ENCODE results near the gene IARS1.

The IARS1 gene

GRCh38 chr9:92289708-92290390 is 3.6 kb downstream of the IARS1 start:
- TF ChIP-seq EZH2 (IDR thresholded peaks at IDR 0.05; ENCODE audit: borderline replicate concordance, low read depth, low read length, severe bottlenecking), result no peak
- TF ChIP-seq, protein P1, sequence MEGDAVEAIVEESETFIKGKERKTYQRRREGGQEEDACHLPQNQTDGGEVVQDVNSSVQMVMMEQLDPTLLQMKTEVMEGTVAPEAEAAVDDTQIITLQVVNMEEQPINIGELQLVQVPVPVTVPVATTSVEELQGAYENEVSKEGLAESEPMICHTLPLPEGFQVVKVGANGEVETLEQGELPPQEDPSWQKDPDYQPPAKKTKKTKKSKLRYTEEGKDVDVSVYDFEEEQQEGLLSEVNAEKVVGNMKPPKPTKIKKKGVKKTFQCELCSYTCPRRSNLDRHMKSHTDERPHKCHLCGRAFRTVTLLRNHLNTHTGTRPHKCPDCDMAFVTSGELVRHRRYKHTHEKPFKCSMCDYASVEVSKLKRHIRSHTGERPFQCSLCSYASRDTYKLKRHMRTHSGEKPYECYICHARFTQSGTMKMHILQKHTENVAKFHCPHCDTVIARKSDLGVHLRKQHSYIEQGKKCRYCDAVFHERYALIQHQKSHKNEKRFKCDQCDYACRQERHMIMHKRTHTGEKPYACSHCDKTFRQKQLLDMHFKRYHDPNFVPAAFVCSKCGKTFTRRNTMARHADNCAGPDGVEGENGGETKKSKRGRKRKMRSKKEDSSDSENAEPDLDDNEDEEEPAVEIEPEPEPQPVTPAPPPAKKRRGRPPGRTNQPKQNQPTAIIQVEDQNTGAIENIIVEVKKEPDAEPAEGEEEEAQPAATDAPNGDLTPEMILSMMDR (IDR thresholded peaks at IDR 0.05; ENCODE audit: borderline replicate concordance, extremely low read depth, low read length, poor library complexity, severe bottlenecking), result no peak
- Histone ChIP-seq H2AFZ (ENCODE audit: low read depth, low read length) (no peak overlapping the region), H3K9ac (ENCODE audit: low read depth, low read length) (no peak overlapping the region), H3K4me2 (ENCODE audit: insufficient read depth, low read length) (peak overlapping the region; percentile 47; the same call in 1 of the 2 replicates), H3K79me2 (ENCODE audit: insufficient read depth, low read length) (peaks cover 95% of the 10 kb centered on the region), H3K4me3 (ENCODE audit: low read depth in 1 of 2, low read length in 2 of 2) (no peak overlapping the region; a peak in 1 of 4 replicates), H3K36me3 (ENCODE audit: insufficient read depth, low read length) (peaks cover 75% of the 10 kb centered on the region), H3K27ac (ENCODE audit: low read length) (no peak overlapping the region), H3K9me3 (ENCODE audit: insufficient read depth, low read length, severe bottlenecking) (no peaks in the 10 kb centered on the region), H4K20me1 (ENCODE audit: insufficient read depth, low read length) (peaks cover 54% of the 10 kb centered on the region; the same call in 1 of the 2 replicates), H3K27me3 (ENCODE audit: insufficient read depth, low read length, poor library complexity) (no peaks in the 10 kb centered on the region), H3K4me1 (ENCODE audit: insufficient read depth, low read length) (peaks cover 38% of the 10 kb centered on the region)
- ATAC-seq (ENCODE audit: insufficient read depth, low read depth), result no peak
- DNase-seq, result no peak

- no peak overlapping the region for H2AFZ ChIP-seq (ENCODE audit: low read depth, low read length)
- DNase-seq, result no peak
- H3K4me1 ChIP-seq (ENCODE audit: insufficient read depth, low read length), result no peaks in the 10 kb centered on the region
- no peak overlapping the region for H3K27ac ChIP-seq (ENCODE audit: low read length)
- H3K9me3 ChIP-seq (ENCODE audit: insufficient read depth, low read length, severe bottlenecking), result no peaks in the 10 kb centered on the region
- H3K79me2 ChIP-seq (ENCODE audit: insufficient read depth, low read length), result peaks cover 44% of the 10 kb centered on the region
- no peaks in the 10 kb centered on the region for H3K27me3 ChIP-seq (ENCODE audit: insufficient read depth, low read length, poor library complexity)
- peaks cover 27% of the 10 kb centered on the region; the same call in 1 of the 2 replicates for H4K20me1 ChIP-seq (ENCODE audit: insufficient read depth, low read length)
- H3K4me2 ChIP-seq (ENCODE audit: insufficient read depth, low read length), result no peak overlapping the region
- ATAC-seq (ENCODE audit: insufficient read depth, low read depth), result no peak
- no peak overlapping the region for H3K9ac ChIP-seq (ENCODE audit: low read depth, low read length)
- no peak overlapping the region for H3K4me3 ChIP-seq (ENCODE audit: low read depth in 1 of 2, low read length in 2 of 2)
- TF ChIP-seq, protein P1 (IDR thresholded peaks at IDR 0.05; ENCODE audit: borderline replicate concordance, extremely low read depth, low read length, poor library complexity, severe bottlenecking), result no peak
- TF ChIP-seq EZH2 (IDR thresholded peaks at IDR 0.05; ENCODE audit: borderline replicate concordance, low read depth, low read length, severe bottlenecking), result no peak
- H3K36me3 ChIP-seq (ENCODE audit: insufficient read depth, low read length), result peaks cover 97% of the 10 kb centered on the region
Observed at GRCh38 chr9:92279302-92279701, 14.2 kb downstream of the IARS1 start.

DNA sequence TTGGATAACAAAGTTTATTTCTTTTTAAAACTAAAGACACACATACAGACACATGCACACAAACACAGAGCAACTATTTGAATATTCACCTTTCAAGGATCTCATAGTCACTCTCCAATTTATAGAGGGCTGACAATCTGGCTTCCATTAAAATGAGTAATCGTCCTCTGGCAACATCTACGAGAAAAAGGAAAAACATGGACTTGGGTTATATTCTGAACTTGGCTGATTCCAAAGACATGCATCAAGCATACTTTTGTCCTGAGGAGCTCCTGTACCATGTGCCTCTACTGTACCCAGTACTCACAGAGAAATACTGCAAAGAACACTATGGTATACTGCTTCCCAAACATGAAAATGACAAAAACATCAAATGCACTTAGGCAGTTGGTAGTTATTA is 15.4 kb downstream of the IARS1 start:
- no peak for ATAC-seq (ENCODE audit: insufficient read depth, low read depth)
- Histone ChIP-seq H2AFZ (ENCODE audit: low read depth, low read length) (no peak overlapping the region), H3K9me3 (ENCODE audit: insufficient read depth, low read length, severe bottlenecking) (no peaks in the 10 kb centered on the region), H3K9ac (ENCODE audit: low read depth, low read length) (no peak overlapping the region), H4K20me1 (ENCODE audit: insufficient read depth, low read length) (peaks cover 19% of the 10 kb centered on the region; the same call in 1 of the 2 replicates), H3K79me2 (ENCODE audit: insufficient read depth, low read length) (peaks cover 33% of the 10 kb centered on the region), H3K4me2 (ENCODE audit: insufficient read depth, low read length) (no peak overlapping the region), H3K27ac (ENCODE audit: low read length) (no peak overlapping the region), H3K27me3 (ENCODE audit: insufficient read depth, low read length, poor library complexity) (no peaks in the 10 kb centered on the region), H3K4me3 (ENCODE audit: low read depth in 1 of 2, low read length in 2 of 2) (no peak overlapping the region), H3K4me1 (ENCODE audit: insufficient read depth, low read length) (no peaks in the 10 kb centered on the region), H3K36me3 (ENCODE audit: insufficient read depth, low read length) (peaks cover 99% of the 10 kb centered on the region)
- DNase-seq, result no peak
- no peak for TF ChIP-seq EZH2 (IDR thresholded peaks at IDR 0.05; ENCODE audit: borderline replicate concordance, low read depth, low read length, severe bottlenecking)
- TF ChIP-seq, protein P1 (IDR thresholded peaks at IDR 0.05; ENCODE audit: borderline replicate concordance, extremely low read depth, low read length, poor library complexity, severe bottlenecking), result no peak
